Keratinocyte (primary cell): ENCODE results near the gene ZNF695. TPM values are rescaled to one million over a fixed set of nuclear protein-coding genes. Genes with fewer than 3 reads are reported as not detected.

Experiments
- DNase-seq: peaks from one replicate; pipeline ENCODE4 v3.0.0-alpha.2; 2011; ENCODE audit warnings: low read depth, missing footprints, low spot score
- FAIRE-seq: peaks from 2 replicates; lab custom pipeline; 2011; peaks lifted over from hg19 to GRCh38; lab: Jason Lieb, UNC
- H2AFZ ChIP-seq: 2 replicates; pipeline ENCODE4 v1.6.0; 2012; ENCODE audit warnings: low read length, control low read depth, inconsistent platforms; ENCODE audit not compliant: control insufficient read depth
- H3K27ac ChIP-seq: 2 replicates; pipeline ENCODE4 v1.5.1; 2011; ENCODE audit warnings: low read length; ENCODE audit not compliant: control insufficient read depth, insufficient read depth
- H3K27me3 ChIP-seq: 3 replicates; pipeline ENCODE4 v1.6.0; 2011; ENCODE audit warnings: low read length; ENCODE audit not compliant: control insufficient read depth, insufficient read depth; ENCODE audit errors: extremely low read depth
- H3K36me3 ChIP-seq, 2 experiments: 2 replicates in 1 of 2; 3 replicates in 1 of 2; pipeline ENCODE4 v1.5.1; 2011; ENCODE audit warnings: low read length in 2 of 2, mild to moderate bottlenecking in 1 of 2; ENCODE audit not compliant: control insufficient read depth in 2 of 2, insufficient read depth in 2 of 2; ENCODE audit errors: extremely low read depth in 1 of 2
- H3K4me1 ChIP-seq: 3 replicates; pipeline ENCODE4 v1.5.1; 2011; ENCODE audit warnings: low read length; ENCODE audit not compliant: control insufficient read depth, insufficient read depth; ENCODE audit errors: extremely low read depth
- H3K4me2 ChIP-seq: 3 replicates; pipeline ENCODE4 v1.6.0; 2011; ENCODE audit warnings: low read depth, low read length; ENCODE audit not compliant: control insufficient read depth, insufficient read depth; ENCODE audit errors: extremely low read depth
- H3K4me3 ChIP-seq, 3 experiments: fragments of 200-600 bp in 1 of 3; sonication (generic) in 1 of 3; 2 replicates in 2 of 3; 3 replicates in 1 of 3; pipeline ENCODE4 v1.5.1; 2011 to 2016; ENCODE audit warnings: low read length in 3 of 3, mild to moderate bottlenecking in 3 of 3, control low read depth in 2 of 3, inconsistent platforms in 1 of 3, low read depth in 1 of 3, mixed read lengths in 1 of 3, mixed run types in 1 of 3, moderate library complexity in 1 of 3; ENCODE audit not compliant: control insufficient read depth in 2 of 3, insufficient read depth in 2 of 3; ENCODE audit errors: extremely low read depth in 1 of 3
- H3K79me2 ChIP-seq: 2 replicates; pipeline ENCODE4 v1.6.0; 2012; ENCODE audit warnings: low read length; ENCODE audit not compliant: control insufficient read depth, insufficient read depth
- H3K9ac ChIP-seq: 3 replicates; pipeline ENCODE4 v1.6.0; 2011; ENCODE audit warnings: low read length; ENCODE audit not compliant: control insufficient read depth, insufficient read depth; ENCODE audit errors: extremely low read depth
- H3K9me1 ChIP-seq: 3 replicates; pipeline ENCODE4 v1.6.0; 2011; ENCODE audit warnings: low read length; ENCODE audit not compliant: control insufficient read depth, insufficient read depth; ENCODE audit errors: extremely low read depth
- H3K9me3 ChIP-seq: 2 replicates; pipeline ENCODE4 v1.5.1; 2012; ENCODE audit warnings: low read depth, low read length; ENCODE audit not compliant: control insufficient read depth
- H4K20me1 ChIP-seq: 3 replicates; pipeline ENCODE4 v1.6.0; 2011; ENCODE audit warnings: low read length; ENCODE audit not compliant: control insufficient read depth, insufficient read depth; ENCODE audit errors: extremely low read depth
- EZH2 ChIP-seq: IDR thresholded peaks from one replicate; pipeline ENCODE4 v1.6.1; 2012; ENCODE audit warnings: inconsistent platforms, mild to moderate bottlenecking, low read length, moderate library complexity
- dilution Hi-C: fragments of 300-500 bp; cut with MboI; formaldehyde crosslinking; loops from one replicate; pipeline ENCODE4 v1.7.0; 2020; ENCODE audit warnings: low sequenced_read_pairs; ENCODE audit not compliant: extremely low pct_ligation_motif_present
- polyA minus RNA-seq, 3 experiments: library from RNA; depleted of rRNA, polyadenylated mRNA; stranded (reverse); fragments of >200 nt; gene quantifications; 1 replicate in 1 of 3; 2 replicates in 1 of 3; 3 replicates in 1 of 3; pipeline ENCODE4 v1.2.3, GENCODE V29; 2011
- polyA plus RNA-seq, 5 experiments: library from polyadenylated mRNA; depleted of rRNA in 3 of 5; stranded (reverse) in 3 of 5; stranded (forward) in 1 of 5; unstranded in 1 of 5; fragments of >200 nt; gene quantifications; 1 replicate in 1 of 5; 2 replicates in 3 of 5; 3 replicates in 1 of 5; pipeline versions ENCODE4 v1.2.1 to v1.2.3, GENCODE V29; 2011 to 2012; ENCODE audit warnings: missing spikeins in 2 of 5, low read depth in 1 of 5, low replicate concordance in 1 of 5
- TF ChIP-seq, protein P1 (sequence below), 3 experiments: IDR thresholded peaks in 1 of 3; conservative IDR thresholded peaks in 1 of 3; optimal IDR thresholded peaks in 1 of 3; 2 replicates in 2 of 3; 3 replicates in 1 of 3; pipeline versions ENCODE3 to v1.5.1; 2011; ENCODE audit warnings: low read length in 3 of 3, mild to moderate bottlenecking in 3 of 3, moderate library complexity in 2 of 3, control low read depth in 1 of 3, inconsistent platforms in 1 of 3; ENCODE audit not compliant: insufficient read depth in 2 of 3; ENCODE audit errors: extremely low read depth in 1 of 3

Gene ZNF695
- 0.30 to 0.89 TPM (median 0.74 TPM) in 3 replicates for polyA plus RNA-seq
- 0.39 TPM for polyA plus RNA-seq (2011; ENCODE audit: low read depth)
- polyA plus RNA-seq (2011; cell fraction: cytosol; rRNA removed) = 0.67 and 0.69 TPM in 2 replicates
- 0.33 and 0.57 TPM in 2 replicates for polyA plus RNA-seq (2011; cell fraction: nucleus; rRNA removed)
- 0.60 TPM in 1 of 2 replicates, not detected in the other for polyA plus RNA-seq (2012; ENCODE audit: low replicate concordance)
- polyA minus RNA-seq = 0.43 to 1.9 TPM in 2 of 3 replicates, not detected in the other
- polyA minus RNA-seq (2011; cell fraction: cytosol; rRNA and poly(A)+ RNA removed) = not detected
- polyA minus RNA-seq (2011; cell fraction: nucleus; rRNA and poly(A)+ RNA removed) = 0.78 TPM in 1 of 2 replicates, not detected in the other

- TF ChIP-seq, protein P1, sequence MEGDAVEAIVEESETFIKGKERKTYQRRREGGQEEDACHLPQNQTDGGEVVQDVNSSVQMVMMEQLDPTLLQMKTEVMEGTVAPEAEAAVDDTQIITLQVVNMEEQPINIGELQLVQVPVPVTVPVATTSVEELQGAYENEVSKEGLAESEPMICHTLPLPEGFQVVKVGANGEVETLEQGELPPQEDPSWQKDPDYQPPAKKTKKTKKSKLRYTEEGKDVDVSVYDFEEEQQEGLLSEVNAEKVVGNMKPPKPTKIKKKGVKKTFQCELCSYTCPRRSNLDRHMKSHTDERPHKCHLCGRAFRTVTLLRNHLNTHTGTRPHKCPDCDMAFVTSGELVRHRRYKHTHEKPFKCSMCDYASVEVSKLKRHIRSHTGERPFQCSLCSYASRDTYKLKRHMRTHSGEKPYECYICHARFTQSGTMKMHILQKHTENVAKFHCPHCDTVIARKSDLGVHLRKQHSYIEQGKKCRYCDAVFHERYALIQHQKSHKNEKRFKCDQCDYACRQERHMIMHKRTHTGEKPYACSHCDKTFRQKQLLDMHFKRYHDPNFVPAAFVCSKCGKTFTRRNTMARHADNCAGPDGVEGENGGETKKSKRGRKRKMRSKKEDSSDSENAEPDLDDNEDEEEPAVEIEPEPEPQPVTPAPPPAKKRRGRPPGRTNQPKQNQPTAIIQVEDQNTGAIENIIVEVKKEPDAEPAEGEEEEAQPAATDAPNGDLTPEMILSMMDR (optimal IDR thresholded peaks at IDR 0.05 in 1 of 3, IDR thresholded peaks at IDR 0.05 in 1 of 3, conservative IDR thresholded peaks at IDR 0.05 in 1 of 3; ENCODE audit: extremely low read depth in 1 of 3, insufficient read depth in 2 of 3, low read length in 3 of 3) = no peak
- no peak for TF ChIP-seq EZH2
- peak; percentile 4 for DNase-seq
- dilution Hi-C loops = no loop called here
- H3K9ac ChIP-seq = peak within 1 kb of the TSS; percentile 50
- H3K27ac ChIP-seq = no peak within 1 kb of the TSS
- no peak for FAIRE-seq
- H2AFZ ChIP-seq = peak within 1 kb of the TSS; percentile 68
- H3K79me2 ChIP-seq = no peaks in the 10 kb centered on the region
- H3K4me3 ChIP-seq = peak within 1 kb of the TSS; percentile 51 to 72 (median 53)
- H3K4me1 ChIP-seq = no peaks in the 10 kb centered on the region
- no peaks in the 10 kb centered on the region for H3K9me1 ChIP-seq
- no peaks in the 10 kb centered on the region for H3K9me3 ChIP-seq
- no peaks in the 10 kb centered on the region for H4K20me1 ChIP-seq
- H3K4me2 ChIP-seq = peak within 1 kb of the TSS; percentile 54
- no peaks in the 10 kb centered on the region for H3K36me3 ChIP-seq
- peaks cover 4% of the 10 kb centered on the region for H3K27me3 ChIP-seq
These were observed at the start of gene ZNF695 for GRCh38 chr1:247007511-247008405. TSS of gene ZNF695 (minus strand) at chr1:247008057. CDS start at chr1:247007908, 149 bp downstream.

DNA sequence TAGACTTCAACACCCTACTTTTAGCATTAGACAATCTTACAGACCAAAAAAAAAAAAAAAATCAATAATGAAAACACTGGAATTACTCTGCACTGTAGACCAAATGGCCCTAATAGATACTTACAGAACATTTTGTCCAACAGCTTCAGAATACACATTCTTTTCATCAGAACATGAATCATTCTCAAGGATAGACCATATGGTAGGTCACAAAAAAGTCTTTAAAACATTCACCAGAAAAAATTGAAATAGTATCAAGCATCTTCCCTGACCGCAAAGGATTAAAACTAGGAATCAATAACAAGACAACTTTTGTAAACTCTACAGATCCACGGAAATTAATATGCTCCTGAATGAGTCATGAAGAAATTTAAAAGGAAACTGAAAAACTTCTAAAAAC lies 48.2 kb upstream of the ZNF695 start:
- dilution Hi-C loops = no loop called here
- Histone ChIP-seq H3K79me2 (peaks cover 37% of the 10 kb centered on the region), H3K9me3 (peaks cover 9% of the 10 kb centered on the region)

More for the DNA sequence above, 48.2 kb upstream of the ZNF695 start:
- Histone ChIP-seq H3K4me2 (no peak overlapping the region), H3K9ac (no peak overlapping the region), H3K27ac (no peak overlapping the region), H4K20me1 (no peaks in the 10 kb centered on the region), H3K27me3 (no peaks in the 10 kb centered on the region), H3K4me3 (no peak overlapping the region), H3K36me3 (no peaks in the 10 kb centered on the region), H3K9me1 (no peaks in the 10 kb centered on the region), H2AFZ (no peak overlapping the region), H3K4me1 (no peaks in the 10 kb centered on the region)
- DNase-seq (no peak), FAIRE-seq (no peak)
- no peak for TF ChIP-seq EZH2
